K562 (cell line): ENCODE data around the gene IGFL1. TPM values are rescaled to one million over a fixed set of nuclear protein-coding genes. Genes with fewer than 3 reads are reported as not detected.

Experiments
- ATAC-seq: fragments of 200-7000 bp; cut with Tn5 transposase; 3 replicates; pipeline ENCODE4 v1.9.1; 2020; ENCODE audit warnings: moderate library complexity
- BruUV-seq: library from RNA; stranded (reverse); fragments of 400-500 nt; replicated peaks from 2 replicates; lab custom pipeline; 2021; lab: Mats Ljungman, UMichigan
- CTCF ChIA-PET: fragments of 300-600 bp; formaldehyde crosslinking; extraction: SDS; loops from one replicate; lab custom pipeline; 2021; ENCODE audit warnings: low intra/inter-chr PET ratio; lab: Yijun Ruan, JAX
- POLR2A ChIA-PET: fragments of 300-600, 350-650 bp; sonication (Branson Sonifier 250); formaldehyde crosslinking; extraction: SDS; loops from one replicate; lab custom pipeline; 2021; ENCODE audit warnings: antibody characterized with exemption, inconsistent platforms; lab: Yijun Ruan, JAX
- DNase-seq, 4 experiments: peaks; one replicate each; pipeline versions ENCODE4 v3.0.0 to v3.0.0-alpha.2; 2011 to 2018; ENCODE audit warnings: low spot score in 3 of 4, mixed read lengths in 3 of 4; ENCODE audit errors: extremely low read depth in 1 of 4
- FAIRE-seq: peaks from 2 replicates; lab custom pipeline; 2011; peaks lifted over from hg19 to GRCh38; lab: Jason Lieb, UNC
- H2AFZ ChIP-seq: 2 replicates; pipeline ENCODE4 v1.6.0; 2011; ENCODE audit warnings: low read depth, low read length, control low read depth, inconsistent platforms
- H3K27ac ChIP-seq: fragments of 200-600 bp; 3 replicates; pipeline ENCODE4 v1.8.0; 2011; ENCODE audit warnings: low read depth, mild to moderate bottlenecking, control low read depth, inconsistent platforms, low read length, moderate library complexity, mixed read lengths; ENCODE audit errors: extremely low read depth
- H3K27me3 ChIP-seq, 2 experiments: fragments of 300-600 bp in 1 of 2; 2 replicates in 1 of 2; 3 replicates in 1 of 2; pipeline versions ENCODE4 v1.6.0 to v1.8.0; 2011; ENCODE audit warnings: inconsistent platforms in 2 of 2, low read length in 2 of 2, mild to moderate bottlenecking in 1 of 2, mixed read lengths in 1 of 2, moderate library complexity in 1 of 2; ENCODE audit not compliant: control insufficient read depth in 2 of 2, insufficient read depth in 2 of 2
- H3K36me3 ChIP-seq: fragments of 300-600 bp; 3 replicates; pipeline ENCODE4 v1.8.0; 2011; ENCODE audit warnings: mild to moderate bottlenecking, low read length, inconsistent platforms; ENCODE audit not compliant: control insufficient read depth, insufficient read depth
- H3K4me1 ChIP-seq, 2 experiments: fragments of 200-600 bp in 1 of 2; replicated peaks in 1 of 2; 2 replicates in 1 of 2; 3 replicates in 1 of 2; pipeline versions ENCODE4 v1.5.1 to v1.8.0; 2011; ENCODE audit warnings: inconsistent platforms in 2 of 2, low read length in 2 of 2, mild to moderate bottlenecking in 1 of 2, mixed read lengths in 1 of 2, moderate library complexity in 1 of 2; ENCODE audit not compliant: control insufficient read depth in 2 of 2, insufficient read depth in 2 of 2
- H3K4me2 ChIP-seq: 2 replicates; pipeline ENCODE4 v1.6.1; 2011; ENCODE audit warnings: low read length, control low read depth, inconsistent platforms, mixed read lengths; ENCODE audit not compliant: insufficient read depth
- H3K4me3 ChIP-seq: fragments of 200-600 bp; sonication (generic), shearing (Covaris generic); 2 replicates; pipeline ENCODE4 v1.5.1; 2016; ENCODE audit warnings: control low read depth, inconsistent platforms
- H3K79me2 ChIP-seq: fragments of 200-600 bp; 3 replicates; pipeline ENCODE4 v1.8.0; 2011; ENCODE audit warnings: low read length, inconsistent platforms; ENCODE audit not compliant: control insufficient read depth, insufficient read depth
- H3K9ac ChIP-seq, 2 experiments: 2 replicates each; pipeline versions ENCODE4 v1.6.0 to v1.6.1; 2011; ENCODE audit warnings: low read depth in 2 of 2, low read length in 2 of 2, control low read depth in 1 of 2, inconsistent platforms in 1 of 2, mild to moderate bottlenecking in 1 of 2, mixed read lengths in 1 of 2; ENCODE audit not compliant: insufficient read depth in 1 of 2
- H3K9me1 ChIP-seq: one replicate; pipeline ENCODE4 v1.6.0; 2011; ENCODE audit warnings: inconsistent platforms, mild to moderate bottlenecking, low read length, moderate library complexity; ENCODE audit not compliant: control insufficient read depth, insufficient read depth
- H3K9me3 ChIP-seq: replicated peaks from 2 replicates; pipeline ENCODE4 v1.5.1; 2011; ENCODE audit warnings: low read depth, low read length, inconsistent platforms; ENCODE audit not compliant: control insufficient read depth, insufficient read depth
- H4K20me1 ChIP-seq: replicated peaks from 2 replicates; pipeline ENCODE4 v1.6.1; 2011; ENCODE audit warnings: low read length, inconsistent platforms, mixed read lengths; ENCODE audit not compliant: control insufficient read depth, insufficient read depth
- ESRRB ChIP-seq: fragments of 250-450 bp; sonication (Bioruptor Pico); IDR thresholded peaks from 2 replicates; pipeline ENCODE4 v1.5.0; 2020; ENCODE audit warnings: mild to moderate bottlenecking, moderate library complexity, borderline replicate concordance
- NCOA4 ChIP-seq: fragments of 450-650 bp; IDR thresholded peaks from 2 replicates; pipeline ENCODE4 v1.6.1; 2018; ENCODE audit warnings: mild to moderate bottlenecking; ENCODE audit not compliant: partially characterized antibody
- NFXL1 ChIP-seq: fragments of 450-650 bp; formaldehyde crosslinking; IDR thresholded peaks from 2 replicates; pipeline ENCODE4 v1.4.0; 2021; ENCODE audit warnings: mild to moderate bottlenecking
- PHB2 ChIP-seq: fragments of 450-650 bp; IDR thresholded peaks from 2 replicates; pipeline ENCODE4 v1.6.1; 2017; ENCODE audit warnings: low read depth
- RBFOX2 ChIP-seq: fragments of 200-400 bp; formaldehyde crosslinking; IDR thresholded peaks from 2 replicates; pipeline ENCODE4 v1.6.1; 2017; ENCODE audit warnings: low read depth, mild to moderate bottlenecking, low read length, moderate library complexity
- RBM15 ChIP-seq: fragments of 200-400 bp; formaldehyde crosslinking; IDR thresholded peaks from 2 replicates; pipeline ENCODE4 v1.6.1; 2018; ENCODE audit warnings: mild to moderate bottlenecking, low read length, moderate library complexity; ENCODE audit not compliant: insufficient read depth
- TAL1 ChIP-seq: fragments of 450-650 bp; IDR thresholded peaks from 2 replicates; pipeline ENCODE4 v1.6.1; 2016; ENCODE audit warnings: mild to moderate bottlenecking
- ZBTB7A ChIP-seq: IDR thresholded peaks from 2 replicates; pipeline ENCODE4 v1.6.1; 2011; ENCODE audit warnings: low read depth, mild to moderate bottlenecking, low read length, moderate library complexity, borderline replicate concordance; ENCODE audit not compliant: control insufficient read depth
- ZNF263 ChIP-seq: sonication (generic); formaldehyde crosslinking; IDR thresholded peaks from 2 replicates; pipeline ENCODE4 v1.8.0; 2022; ENCODE audit warnings: mild to moderate bottlenecking, missing genetic modification reagents, borderline replicate concordance
- ZNF740 ChIP-seq, 3 experiments: fragments of 200-800 bp in 1 of 3; sonication (Bioruptor generic) in 1 of 3; sonication (generic) in 1 of 3; formaldehyde crosslinking in 1 of 3; IDR thresholded peaks; 2 replicates each; pipeline versions ENCODE4 v1.6.1 to v1.8.0; 2016 to 2022; ENCODE audit warnings: mild to moderate bottlenecking in 2 of 3, missing compliant biosample characterization in 2 of 3, missing genetic modification characterization in 2 of 3, missing genetic modification reagents in 1 of 3
- WGBS: fragments of 100-300 bp; shearing (Covaris generic); methylation state at CpG from one replicate; pipeline ENCODE4 v1.1.6; 2016; ENCODE audit warnings: low coverage, mixed read lengths; ENCODE audit not compliant: insufficient coverage; ENCODE audit errors: missing lambda C conversion rate; 5-methylcytosine and 5-hydroxymethylcytosine counted together
- in situ Hi-C: fragments of 300-500 bp; cut with MboI; formaldehyde crosslinking; loops from 4 replicates; pipeline ENCODE4 v1.15.0; 2018; ENCODE audit warnings: inconsistent platforms, mixed read lengths
- intact Hi-C: fragments of 100-400 bp; cut with micrococcal nuclease; formaldehyde crosslinking; loops from 2 replicates; pipeline ENCODE4 v1.14.2; 2022
- polyA plus RNA-seq, 8 experiments: library from polyadenylated mRNA; depleted of rRNA in 4 of 8; stranded (reverse) in 5 of 8; unstranded in 3 of 8; fragments of >200 nt; fragmentation: Nextera tagmentation in 2 of 8; fragmentation: Illumina TruSeq in 1 of 8; extraction: Ambion mirVana in 2 of 8; extraction: Trizol in 1 of 8; gene quantifications; 2 replicates each; pipeline versions ENCODE4 v1.2.1 to v1.2.3, GENCODE V29; 2011 to 2014; ENCODE audit warnings: inconsistent platforms in 1 of 8, missing spikeins in 1 of 8
- total RNA-seq, 7 experiments: library from RNA; depleted of rRNA in 6 of 7; stranded (reverse); fragments of >200 nt in 6 of 7; fragmentation: Illumina TruSeq in 2 of 7; extraction: Trizol in 2 of 7; gene quantifications; 2 replicates each; pipeline versions ENCODE4 v1.2.1 to v1.2.3, GENCODE V29; 2011 to 2021; ENCODE audit warnings: low replicate concordance in 1 of 7
- TF ChIP-seq, protein P1 (sequence below): fragments of 250-450 bp; sonication (Bioruptor Pico); IDR thresholded peaks from 2 replicates; pipeline ENCODE4 v1.5.0; 2021; ENCODE audit warnings: mild to moderate bottlenecking, moderate library complexity

IGFL1 gene
- total and polyA plus RNA-seq, 9 of the 15 experiments (the other 6 are each of a cell fraction or from before 2014, with no cell fraction given) = not detected

DNA sequence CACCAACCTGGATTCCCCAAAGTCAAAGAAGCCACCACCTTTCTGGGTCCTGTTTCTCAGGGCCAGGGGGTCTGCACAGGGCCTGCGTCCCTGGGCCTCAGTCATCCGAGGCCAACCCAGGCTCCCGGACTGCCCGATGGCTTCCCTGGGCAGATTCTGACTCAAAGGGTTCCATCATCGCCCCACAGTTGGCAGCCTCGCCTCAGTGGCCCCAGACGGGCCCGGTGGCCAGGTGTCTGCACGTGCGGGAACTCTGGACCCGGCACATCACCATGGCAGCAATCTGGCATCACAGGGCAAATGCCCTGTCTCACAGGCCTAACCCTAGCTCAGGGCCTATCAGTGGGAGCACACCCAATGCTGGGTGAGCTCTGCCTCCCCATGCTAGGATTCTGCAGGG lies 2.9 kb downstream of the IGFL1 start:
- intact Hi-C loops = no loop called here
- no peak overlapping the region; a peak in 1 of 4 replicates for H3K9ac ChIP-seq
- DNase-seq = no peak
- BruUV-seq = no TSS peak
- no peaks in the 10 kb centered on the region for H3K36me3 ChIP-seq
- CTCF ChIA-PET = no interaction called here
- no peak overlapping the region for H2AFZ ChIP-seq
- H3K9me1 ChIP-seq = no peaks in the 10 kb centered on the region
- peaks cover 0 to 44% of the 10 kb centered on the region in 2 experiments; a peak in 2 of 5 replicates for H3K27me3 ChIP-seq
- WGBS = 5% methylated on average over 11 of the region's 11 CpGs
- H3K79me2 ChIP-seq = no peaks in the 10 kb centered on the region
- no peak overlapping the region for H3K27ac ChIP-seq
- no peaks in the 10 kb centered on the region for H3K9me3 ChIP-seq
- POLR2A ChIA-PET = no interaction called here
- in situ Hi-C loops = no loop called here
- TF ChIP-seq NFXL1 (CRISPR knock-in tag) (no peak), PHB2 (no peak), NCOA4 (no peak), ESRRB (CRISPR knock-in tag) (no peak), ZNF740 (CRISPR knock-in tag; IDR thresholded peaks at IDR 0.05) (no peak), ZNF740 (tag; IDR thresholded peaks at IDR 0.05) (no peak), RBM15 (no peak), TAL1 (no peak), ZBTB7A (no peak), ZNF263 (CRISPR knock-in tag) (no peak), RBFOX2 (no peak)
- TF ChIP-seq, protein P1, sequence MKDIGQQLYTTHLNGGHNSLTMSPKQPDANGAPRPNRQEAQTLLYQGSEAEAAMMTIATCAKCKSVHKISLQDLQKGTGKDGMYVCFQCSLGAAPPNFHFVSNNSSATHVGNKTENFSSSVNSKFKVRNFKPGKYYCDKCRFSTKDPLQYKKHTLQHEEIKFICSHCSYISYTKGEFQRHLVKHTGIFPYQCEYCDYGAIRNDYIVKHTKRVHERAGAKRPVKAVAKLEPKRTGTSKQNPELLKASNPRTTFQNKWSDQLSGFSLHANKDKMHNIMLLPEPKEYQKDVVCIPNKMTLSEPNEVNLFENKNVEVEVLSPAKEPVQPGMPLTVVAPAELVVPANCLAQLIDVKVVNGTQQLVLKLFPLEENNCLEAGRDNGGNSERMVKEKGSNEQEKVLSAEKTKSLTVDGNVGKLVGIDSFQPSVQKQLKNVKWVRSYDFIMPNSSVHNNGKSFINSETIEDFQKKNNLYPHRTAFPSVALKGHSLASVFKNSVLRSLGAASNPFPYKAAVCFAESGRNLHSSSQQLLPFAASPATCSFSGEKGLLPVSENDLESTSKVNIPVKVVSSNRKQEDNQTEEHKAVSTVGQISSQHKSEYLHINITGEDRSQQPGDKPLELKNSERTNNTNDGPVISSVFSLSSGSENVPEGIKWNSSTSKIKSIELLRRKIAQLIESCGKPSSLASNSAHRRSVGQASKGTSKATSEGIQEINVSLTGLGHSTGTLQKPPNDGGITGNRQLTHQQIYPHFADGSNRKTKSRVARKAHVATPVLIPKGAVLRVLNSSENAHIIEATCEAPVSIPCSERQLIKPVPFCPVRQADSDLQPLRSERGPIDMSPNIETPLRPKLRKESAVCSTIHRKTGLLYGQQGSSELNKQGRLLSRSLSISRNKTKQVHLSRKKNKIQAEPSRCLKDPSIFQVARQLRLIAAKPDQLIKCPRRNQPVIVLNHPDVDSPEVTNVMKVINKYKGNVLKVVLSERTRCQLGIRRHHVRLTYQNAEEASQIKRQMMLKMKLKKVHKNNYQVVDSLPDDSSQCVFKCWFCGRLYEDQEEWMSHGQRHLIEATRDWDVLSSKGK (CRISPR knock-in tag) = no peak
- no peak for ATAC-seq
- H3K4me3 ChIP-seq = no peak overlapping the region
- no peaks in the 10 kb centered on the region; a peak in 1 of 5 replicates for H3K4me1 ChIP-seq
- FAIRE-seq = no peak
- H3K4me2 ChIP-seq = no peak overlapping the region
- peaks cover 4% of the 10 kb centered on the region; the same call in 1 of the 2 replicates for H4K20me1 ChIP-seq
